ENCODE data around the gene IFITM5.

Gene IFITM5

GRCh38 chr11:285021-285893 is 14.1 kb downstream of the IFITM5 start:
- no peaks in the 10 kb centered on the region for H4K20me1 ChIP-seq (ENCODE audit: insufficient read depth, low read length)
- H3K27ac ChIP-seq (ENCODE audit: low read length): no peak overlapping the region
- H2AFZ ChIP-seq (ENCODE audit: low read depth, low read length): no peak overlapping the region
- H3K4me3 ChIP-seq (ENCODE audit: low read length): no peak overlapping the region
- no peaks in the 10 kb centered on the region for H3K9me3 ChIP-seq (ENCODE audit: insufficient read depth, low read length)
- no peak overlapping the region for H3K9ac ChIP-seq (ENCODE audit: low read length)
- no peaks in the 10 kb centered on the region; the same call in 1 of the 2 replicates for H3K79me2 ChIP-seq (ENCODE audit: low read length)
- no peak overlapping the region for H3K4me2 ChIP-seq (ENCODE audit: low read length)
- TF ChIP-seq EZH2phosphoT487 (IDR thresholded peaks at IDR 0.05; ENCODE audit: low read depth) (no peak), CTCF (IDR thresholded peaks at IDR 0.05; ENCODE audit: low read depth, low read length) (no peak)
- H3K4me1 ChIP-seq (ENCODE audit: low read length): peaks cover 12% of the 10 kb centered on the region
- H3K36me3 ChIP-seq (replicated peaks; ENCODE audit: low read depth, low read length): no peaks in the 10 kb centered on the region
- H3K27me3 ChIP-seq (ENCODE audit: low read depth, low read length): peaks cover 9% of the 10 kb centered on the region; the same call in 1 of the 2 replicates

GRCh38 chr11:284105-285020 is 15.0 kb downstream of the IFITM5 start:
- H4K20me1 ChIP-seq (ENCODE audit: insufficient read depth, low read length): no peaks in the 10 kb centered on the region
- no peak overlapping the region for H3K27ac ChIP-seq (ENCODE audit: low read length)
- no peaks in the 10 kb centered on the region for H3K36me3 ChIP-seq (replicated peaks; ENCODE audit: low read depth, low read length)
- H3K9me3 ChIP-seq (ENCODE audit: insufficient read depth, low read length): no peaks in the 10 kb centered on the region
- no peak overlapping the region for H3K4me2 ChIP-seq (ENCODE audit: low read length)
- H3K4me3 ChIP-seq (ENCODE audit: low read length): no peak overlapping the region
- peaks cover 6% of the 10 kb centered on the region for H3K4me1 ChIP-seq (ENCODE audit: low read length)
- no peak for TF ChIP-seq EZH2phosphoT487 (IDR thresholded peaks at IDR 0.05; ENCODE audit: low read depth)
- TF ChIP-seq CTCF (IDR thresholded peaks at IDR 0.05; ENCODE audit: low read depth, low read length): no peak
- peaks cover 9% of the 10 kb centered on the region; the same call in 1 of the 2 replicates for H3K27me3 ChIP-seq (ENCODE audit: low read depth, low read length)
- no peaks in the 10 kb centered on the region for H3K79me2 ChIP-seq (ENCODE audit: low read length)
- H2AFZ ChIP-seq (ENCODE audit: low read depth, low read length): no peak overlapping the region
- H3K9ac ChIP-seq (ENCODE audit: low read length): no peak overlapping the region

DNA sequence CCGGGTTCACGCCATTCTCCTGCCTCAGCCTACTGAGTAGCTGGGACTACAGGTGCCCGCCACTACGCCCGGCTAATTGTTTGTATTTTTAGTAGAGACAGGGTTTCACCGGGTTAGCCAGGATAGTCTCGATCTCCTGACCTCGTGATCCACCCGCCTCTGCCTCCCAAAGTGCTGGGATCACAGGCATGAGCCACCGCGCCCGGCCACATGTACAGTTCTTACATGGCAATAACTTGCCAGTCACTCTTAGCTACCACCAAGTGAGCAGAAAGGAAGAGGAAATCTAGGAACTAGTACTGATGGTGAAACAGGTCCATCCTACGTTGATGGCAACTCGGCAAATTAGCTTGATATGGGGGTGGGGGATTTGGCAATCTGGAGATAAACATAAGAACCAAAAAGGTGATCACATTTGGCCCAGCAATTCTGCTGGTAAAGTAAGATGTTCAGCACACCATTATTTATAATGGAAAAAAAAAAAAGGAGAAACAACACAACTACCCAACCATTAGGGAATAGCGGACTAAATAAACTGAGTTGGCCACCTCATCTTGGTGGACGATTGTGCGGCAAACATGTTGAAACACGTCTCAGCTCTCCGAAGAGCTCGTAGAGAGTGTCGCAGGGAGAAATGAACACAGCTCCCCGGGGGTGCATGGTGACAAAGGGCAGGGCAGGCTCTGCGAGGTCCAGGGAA is 15.8 kb downstream of the IFITM5 start:
- no peak overlapping the region for H3K27ac ChIP-seq (ENCODE audit: low read length)
- peaks cover 9% of the 10 kb centered on the region; the same call in 1 of the 2 replicates for H3K27me3 ChIP-seq (ENCODE audit: low read depth, low read length)
- TF ChIP-seq EZH2phosphoT487 (IDR thresholded peaks at IDR 0.05; ENCODE audit: low read depth) (no peak), CTCF (IDR thresholded peaks at IDR 0.05; ENCODE audit: low read depth, low read length) (no peak)
- no peaks in the 10 kb centered on the region for H4K20me1 ChIP-seq (ENCODE audit: insufficient read depth, low read length)
- H3K4me2 ChIP-seq (ENCODE audit: low read length): no peak overlapping the region
- no peak overlapping the region for H3K4me3 ChIP-seq (ENCODE audit: low read length)
- H3K9me3 ChIP-seq (ENCODE audit: insufficient read depth, low read length): no peaks in the 10 kb centered on the region
- no peaks in the 10 kb centered on the region for H3K36me3 ChIP-seq (replicated peaks; ENCODE audit: low read depth, low read length)
- no peak overlapping the region for H3K9ac ChIP-seq (ENCODE audit: low read length)
- no peak overlapping the region for H2AFZ ChIP-seq (ENCODE audit: low read depth, low read length)
- no peaks in the 10 kb centered on the region for H3K79me2 ChIP-seq (ENCODE audit: low read length)
- peaks cover 6% of the 10 kb centered on the region for H3K4me1 ChIP-seq (ENCODE audit: low read length)
